Suprapubic skin (tissue), 4 donors: Measurements from ENCODE around the gene SGMS2. TPM values are rescaled to one million over a fixed set of nuclear protein-coding genes. Genes with fewer than 3 reads are reported as not detected.
A peak's percentile ranks its signal among the peaks of the same experiment; 100 is the strongest.

Experiments used
- DNase-seq, 2 donors: peaks; one replicate each; pipeline ENCODE4 v3.0.0-alpha.2; 2019; ENCODE audit warnings: low spot score in 2 of 2
- H3K27ac ChIP-seq: fragments of 200-600 bp; sonication (generic); one replicate; pipeline ENCODE4 v1.5.1; 2019
- H3K27me3 ChIP-seq: fragments of 200-600 bp; sonication (generic); one replicate; pipeline ENCODE4 v1.5.1; 2019
- H3K36me3 ChIP-seq: fragments of 200-600 bp; sonication (generic); one replicate; pipeline ENCODE4 v1.5.1; 2019
- H3K4me1 ChIP-seq: fragments of 200-600 bp; sonication (generic); one replicate; pipeline ENCODE4 v1.5.1; 2019
- H3K4me3 ChIP-seq: fragments of 200-600 bp; sonication (generic); one replicate; pipeline ENCODE4 v1.5.1; 2019; ENCODE audit warnings: mild to moderate bottlenecking
- H3K9me3 ChIP-seq: fragments of 200-600 bp; sonication (generic); one replicate; pipeline ENCODE4 v1.5.1; 2019
- EP300 ChIP-seq: sonication (generic); formaldehyde crosslinking; IDR thresholded peaks from one replicate; pipeline ENCODE4 v1.6.1; 2017; ENCODE audit warnings: antibody characterized with exemption
- POLR2A ChIP-seq, 2 donors: fragments of 450-650 bp; IDR thresholded peaks; one replicate each; pipeline ENCODE4 v1.6.1; 2017; ENCODE audit warnings: antibody characterized with exemption in 2 of 2, mild to moderate bottlenecking in 2 of 2, moderate library complexity in 2 of 2
- POLR2AphosphoS5 ChIP-seq, 3 donors: sonication (generic); formaldehyde crosslinking; IDR thresholded peaks; one replicate each; pipeline ENCODE4 v1.6.1; 2017; ENCODE audit warnings: antibody characterized with exemption in 3 of 3
- WGBS: methylation state at CpG from one replicate; pipeline ENCODE4 v1.1.5; 2018; 5-methylcytosine and 5-hydroxymethylcytosine counted together
- total RNA-seq, 4 donors: library from RNA; depleted of rRNA; stranded (reverse); fragments of >200 nt; gene quantifications; one replicate each; pipeline ENCODE4 v1.1.0, GENCODE V29; 2016
- TF ChIP-seq, protein P1 (sequence below), 2 donors: fragments of 200-600 bp in 1 of 2; fragments of 450-650 bp in 1 of 2; sonication (generic) in 1 of 2; IDR thresholded peaks; one replicate each; pipeline ENCODE4 v1.5.1; 2016 to 2019; ENCODE audit warnings: antibody characterized with exemption in 2 of 2, mild to moderate bottlenecking in 1 of 2, moderate library complexity in 1 of 2

The SGMS2 gene
- total RNA-seq, 4 donors from 2014 or later, result 18.3 to 100 (median 66.6) TPM

DNA sequence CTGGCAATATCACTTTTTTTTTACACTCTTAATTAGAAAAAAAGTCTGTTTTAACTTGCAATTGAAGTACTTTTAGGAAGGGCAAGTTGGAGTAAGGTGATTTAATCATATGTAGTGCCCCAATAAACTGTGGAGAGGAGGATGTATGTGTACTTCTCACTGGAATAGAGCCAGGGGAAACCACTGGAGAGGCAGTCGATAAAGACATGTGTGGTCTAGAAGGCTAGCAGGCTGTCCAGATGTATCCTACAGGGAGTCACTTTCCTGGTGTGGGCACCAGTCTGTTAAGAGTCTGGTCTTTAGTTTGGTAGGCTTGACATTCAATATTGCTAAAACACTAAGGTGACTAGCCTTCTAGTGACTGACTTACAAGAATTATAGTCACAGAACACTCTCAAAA lies 9.6 kb upstream of the SGMS2 start:
- 5% methylated on average over 1 of the region's 1 CpG for WGBS

DNA sequence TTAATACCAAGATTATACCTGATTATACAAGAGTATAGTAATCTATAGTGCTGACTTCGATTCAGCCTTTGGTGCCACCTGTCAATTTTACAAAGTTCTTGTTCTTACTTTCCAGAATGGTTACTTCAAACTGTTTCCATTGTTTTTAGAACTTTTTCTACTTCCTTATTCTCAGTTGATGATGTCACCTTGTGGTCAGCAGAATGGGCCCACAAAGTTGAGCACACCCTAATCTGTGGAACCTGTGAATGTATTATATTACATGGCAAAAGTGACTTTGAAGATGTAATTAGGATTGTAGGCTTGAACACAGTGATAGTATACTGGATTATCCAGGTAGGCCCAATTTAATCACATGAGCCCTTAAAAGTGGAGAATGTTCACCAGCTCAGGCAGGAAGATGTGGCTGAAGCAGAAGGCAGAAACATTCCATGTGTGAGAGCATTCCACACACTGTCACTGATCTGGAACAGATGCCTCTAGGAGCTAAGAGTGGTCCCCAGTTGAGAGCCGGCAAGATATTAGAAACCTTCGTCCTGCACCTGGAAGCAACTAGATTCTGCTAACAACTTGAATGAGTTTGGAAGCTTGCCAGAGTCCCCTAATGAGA lies 6.3 kb upstream of the SGMS2 start:
- Histone ChIP-seq H3K4me1 (no peaks in the 10 kb centered on the region), H3K36me3 (no peaks in the 10 kb centered on the region), H3K27me3 (no peaks in the 10 kb centered on the region), H3K4me3 (no peak overlapping the region), H3K9me3 (no peaks in the 10 kb centered on the region), H3K27ac (no peak overlapping the region)
- 85% methylated on average over 3 of the region's 3 CpGs for WGBS
- DNase-seq, result no peak
- TF ChIP-seq POLR2A (IDR thresholded peaks at IDR 0.05) (no peak), EP300 (no peak), POLR2AphosphoS5 (IDR thresholded peaks at IDR 0.05) (no peak)
- TF ChIP-seq, protein P1, sequence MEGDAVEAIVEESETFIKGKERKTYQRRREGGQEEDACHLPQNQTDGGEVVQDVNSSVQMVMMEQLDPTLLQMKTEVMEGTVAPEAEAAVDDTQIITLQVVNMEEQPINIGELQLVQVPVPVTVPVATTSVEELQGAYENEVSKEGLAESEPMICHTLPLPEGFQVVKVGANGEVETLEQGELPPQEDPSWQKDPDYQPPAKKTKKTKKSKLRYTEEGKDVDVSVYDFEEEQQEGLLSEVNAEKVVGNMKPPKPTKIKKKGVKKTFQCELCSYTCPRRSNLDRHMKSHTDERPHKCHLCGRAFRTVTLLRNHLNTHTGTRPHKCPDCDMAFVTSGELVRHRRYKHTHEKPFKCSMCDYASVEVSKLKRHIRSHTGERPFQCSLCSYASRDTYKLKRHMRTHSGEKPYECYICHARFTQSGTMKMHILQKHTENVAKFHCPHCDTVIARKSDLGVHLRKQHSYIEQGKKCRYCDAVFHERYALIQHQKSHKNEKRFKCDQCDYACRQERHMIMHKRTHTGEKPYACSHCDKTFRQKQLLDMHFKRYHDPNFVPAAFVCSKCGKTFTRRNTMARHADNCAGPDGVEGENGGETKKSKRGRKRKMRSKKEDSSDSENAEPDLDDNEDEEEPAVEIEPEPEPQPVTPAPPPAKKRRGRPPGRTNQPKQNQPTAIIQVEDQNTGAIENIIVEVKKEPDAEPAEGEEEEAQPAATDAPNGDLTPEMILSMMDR (IDR thresholded peaks at IDR 0.05), result no peak

More for the DNA sequence above, 9.6 kb upstream of the SGMS2 start:
- Histone ChIP-seq H3K27me3 (no peaks in the 10 kb centered on the region), H3K27ac (no peak overlapping the region), H3K36me3 (no peaks in the 10 kb centered on the region), H3K4me3 (no peak overlapping the region), H3K4me1 (no peaks in the 10 kb centered on the region), H3K9me3 (no peaks in the 10 kb centered on the region)
- TF ChIP-seq EP300 (no peak), POLR2AphosphoS5 (IDR thresholded peaks at IDR 0.05) (no peak), POLR2A (IDR thresholded peaks at IDR 0.05) (no peak)
- TF ChIP-seq, protein P1 (IDR thresholded peaks at IDR 0.05), result no peak
- DNase-seq, result no peak

DNA sequence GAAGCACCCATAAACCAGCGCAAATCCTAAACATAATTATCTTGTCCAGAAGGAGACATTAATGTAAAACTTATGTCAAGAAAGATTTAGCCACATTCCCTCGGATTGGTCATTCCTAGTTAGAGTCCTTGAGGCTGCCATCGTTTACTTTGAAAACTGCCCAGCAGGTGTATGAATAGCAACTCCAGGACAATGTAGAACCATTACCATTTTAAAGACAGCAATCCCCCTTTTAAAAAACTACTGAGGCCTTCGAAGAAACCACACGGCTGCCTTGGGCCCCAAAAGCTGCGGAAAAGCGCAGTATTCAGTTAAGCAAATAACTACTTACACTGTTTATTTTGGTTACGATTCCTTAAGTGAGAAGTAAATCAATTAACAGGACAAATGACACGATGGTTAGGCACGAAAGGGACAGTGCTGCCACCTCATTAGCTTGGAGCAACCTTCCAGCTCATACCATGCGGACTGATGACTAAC lies 822 bp upstream of the SGMS2 start:
- no peak for TF ChIP-seq EP300
- no peak for TF ChIP-seq POLR2AphosphoS5 (IDR thresholded peaks at IDR 0.05)
- TF ChIP-seq POLR2A (IDR thresholded peaks at IDR 0.05), result no peak
- TF ChIP-seq, protein P1 (IDR thresholded peaks at IDR 0.05), result no peak
- Histone ChIP-seq H3K36me3 (no peaks in the 10 kb centered on the region), H3K4me3 (peak overlapping the region; percentile 93), H3K27ac (peak overlapping the region; percentile 96), H3K4me1 (peaks cover 28% of the 10 kb centered on the region), H3K27me3 (no peaks in the 10 kb centered on the region), H3K9me3 (no peaks in the 10 kb centered on the region)
- WGBS, result 40% methylated on average over 11 of the region's 11 CpGs
- DNase-seq, result no peak

DNA sequence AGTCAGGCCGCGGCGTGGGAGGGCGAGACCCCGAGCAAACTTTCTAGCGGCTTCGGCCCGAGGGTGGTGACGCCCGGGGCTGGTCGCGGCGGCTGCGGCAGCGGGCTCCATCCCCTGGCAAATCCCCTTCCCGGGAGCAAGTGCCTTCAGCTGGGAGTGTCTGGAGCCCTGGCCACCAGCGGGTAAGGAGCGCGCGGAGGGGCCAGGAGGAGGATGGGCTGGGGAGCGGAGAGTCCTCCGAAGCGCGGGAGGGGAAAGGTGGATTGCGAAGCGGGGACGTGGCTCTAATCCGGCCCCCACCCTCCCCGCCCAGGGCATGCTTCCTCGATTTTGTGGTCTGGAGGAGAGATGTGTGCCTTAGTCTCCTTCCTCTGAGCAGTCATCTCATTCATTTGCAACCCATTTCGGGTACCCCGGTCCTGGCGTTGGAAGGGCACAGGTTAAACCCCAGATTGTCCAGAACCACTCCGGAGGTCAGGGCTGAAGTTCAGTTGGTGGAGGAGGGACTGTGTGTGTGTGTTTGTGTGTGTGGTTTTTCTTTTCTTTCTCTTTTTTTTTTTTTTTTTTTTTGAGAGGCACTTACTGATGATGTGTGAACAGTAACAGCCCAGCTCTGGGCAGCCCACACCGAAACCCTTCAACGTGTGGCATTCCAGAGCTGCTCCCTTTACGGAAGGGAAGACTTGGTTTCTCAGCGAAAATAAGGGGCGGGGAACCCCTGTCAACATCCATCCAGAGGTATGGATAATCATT lies 516 bp downstream of the SGMS2 start:
- TF ChIP-seq EP300 (no peak), POLR2AphosphoS5 (IDR thresholded peaks at IDR 0.05) (peak in 1 of 3 donors; percentile 7)
- WGBS, result 2% methylated on average over 31 of the region's 39 CpGs

DNA sequence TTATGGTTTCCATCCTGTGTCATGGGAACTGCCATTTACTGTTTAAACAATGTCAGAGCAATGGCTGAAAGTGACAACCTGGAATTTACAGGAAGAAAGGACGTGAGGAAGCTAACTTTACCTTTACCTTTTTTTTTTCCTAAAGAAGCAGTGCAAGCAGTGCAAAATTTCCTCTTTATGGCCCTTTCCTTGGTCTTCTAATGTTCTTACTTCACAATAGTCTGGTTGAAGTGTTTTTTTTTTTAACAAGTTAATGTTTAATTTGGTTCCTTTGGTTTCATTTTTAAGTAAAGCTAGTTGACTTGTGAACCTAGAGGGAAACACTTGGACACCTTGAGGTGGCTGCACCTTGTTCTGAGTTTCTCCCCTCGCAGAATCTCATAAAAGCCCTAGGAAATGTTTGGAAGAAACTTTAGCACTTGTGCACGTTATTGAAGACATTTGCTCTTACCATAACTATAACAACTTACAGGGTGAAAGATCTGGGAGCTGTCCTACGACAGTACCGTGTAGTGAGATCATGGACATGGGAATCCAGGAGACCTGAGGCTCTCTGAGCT lies 1.8 kb downstream of the SGMS2 start:
- Histone ChIP-seq H3K4me3 (peak overlapping the region; percentile 93), H3K27me3 (no peaks in the 10 kb centered on the region), H3K36me3 (no peaks in the 10 kb centered on the region), H3K9me3 (no peaks in the 10 kb centered on the region), H3K4me1 (peaks cover 28% of the 10 kb centered on the region), H3K27ac (peak overlapping the region; percentile 96)
- TF ChIP-seq POLR2A (IDR thresholded peaks at IDR 0.05) (no peak), POLR2AphosphoS5 (IDR thresholded peaks at IDR 0.05) (no peak), EP300 (no peak)
- TF ChIP-seq, protein P1 (IDR thresholded peaks at IDR 0.05), result no peak
- 48% methylated on average over 5 of the region's 5 CpGs for WGBS
- DNase-seq, result no peak

More for the DNA sequence above, 516 bp downstream of the SGMS2 start:
- H3K4me1 ChIP-seq, result peaks cover 28% of the 10 kb centered on the region
- DNase-seq, result peak; percentile 79 to 80
- H3K36me3 ChIP-seq, result no peaks in the 10 kb centered on the region
- H3K4me3 ChIP-seq, result peak overlapping the region; percentile 93
- H3K27ac ChIP-seq, result peak overlapping the region; percentile 96
- no peaks in the 10 kb centered on the region for H3K9me3 ChIP-seq
- H3K27me3 ChIP-seq, result no peaks in the 10 kb centered on the region
